Mammary epithelial cell (primary cell): Measurements from ENCODE around the gene ABCD3.
"Not testable (repeated sequence)": the region's sequence is repeated elsewhere in the genome, so short reads cannot be mapped to it uniquely, and the experiment has no call there.

ENCODE experiments used
- EZH2 ChIP-seq: IDR thresholded peaks from 2 replicates; pipeline ENCODE4 v1.6.1; 2012; ENCODE audit warnings: low read length, inconsistent platforms, borderline replicate concordance
- TF ChIP-seq, protein P1 (sequence below), 2 donors: IDR thresholded peaks in 1 of 2; conservative IDR thresholded peaks in 1 of 2; 2 replicates each; pipeline ENCODE4 v1.5.1; 2011 to 2012; ENCODE audit warnings: inconsistent platforms in 2 of 2, low read length in 2 of 2, mild to moderate bottlenecking in 2 of 2, control low read depth in 1 of 2, low read depth in 1 of 2; ENCODE audit not compliant: insufficient read depth in 1 of 2; ENCODE audit errors: extremely low read depth in 1 of 2

DNA sequence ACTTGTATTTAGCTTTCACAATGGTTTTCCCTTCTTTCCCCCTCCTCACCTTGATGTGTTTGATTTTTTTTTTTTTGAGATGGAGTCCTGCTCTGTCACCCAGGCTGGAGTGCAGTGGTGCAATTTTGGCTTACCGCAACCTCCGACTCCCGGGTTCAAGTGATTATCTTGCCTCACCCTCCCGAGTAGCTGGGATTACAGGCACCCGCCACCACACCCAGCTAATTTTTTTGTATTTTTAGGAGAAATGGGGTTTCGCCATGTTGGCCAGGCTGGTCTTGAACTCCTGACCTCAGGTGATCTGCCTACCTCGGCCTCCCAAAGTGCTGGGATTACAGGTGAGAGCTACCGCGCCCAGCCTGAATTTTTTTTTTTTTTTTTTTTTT, 8.3 kb downstream of the ABCD3 start:
- TF ChIP-seq, protein P1, sequence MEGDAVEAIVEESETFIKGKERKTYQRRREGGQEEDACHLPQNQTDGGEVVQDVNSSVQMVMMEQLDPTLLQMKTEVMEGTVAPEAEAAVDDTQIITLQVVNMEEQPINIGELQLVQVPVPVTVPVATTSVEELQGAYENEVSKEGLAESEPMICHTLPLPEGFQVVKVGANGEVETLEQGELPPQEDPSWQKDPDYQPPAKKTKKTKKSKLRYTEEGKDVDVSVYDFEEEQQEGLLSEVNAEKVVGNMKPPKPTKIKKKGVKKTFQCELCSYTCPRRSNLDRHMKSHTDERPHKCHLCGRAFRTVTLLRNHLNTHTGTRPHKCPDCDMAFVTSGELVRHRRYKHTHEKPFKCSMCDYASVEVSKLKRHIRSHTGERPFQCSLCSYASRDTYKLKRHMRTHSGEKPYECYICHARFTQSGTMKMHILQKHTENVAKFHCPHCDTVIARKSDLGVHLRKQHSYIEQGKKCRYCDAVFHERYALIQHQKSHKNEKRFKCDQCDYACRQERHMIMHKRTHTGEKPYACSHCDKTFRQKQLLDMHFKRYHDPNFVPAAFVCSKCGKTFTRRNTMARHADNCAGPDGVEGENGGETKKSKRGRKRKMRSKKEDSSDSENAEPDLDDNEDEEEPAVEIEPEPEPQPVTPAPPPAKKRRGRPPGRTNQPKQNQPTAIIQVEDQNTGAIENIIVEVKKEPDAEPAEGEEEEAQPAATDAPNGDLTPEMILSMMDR (conservative IDR thresholded peaks at IDR 0.05 in 1 of 2, IDR thresholded peaks at IDR 0.05 in 1 of 2; ENCODE audit: extremely low read depth in 1 of 2, insufficient read depth in 1 of 2, low read depth in 1 of 2, low read length in 2 of 2), result not testable (repeated sequence)
- not testable (repeated sequence) for TF ChIP-seq EZH2
